Epithelial cell of proximal tubule (primary cell): ENCODE measurements around the gene CD2BP2. TPM values are rescaled to one million over a fixed set of nuclear protein-coding genes. Genes with fewer than 3 reads are reported as not detected.

ENCODE experiments used
- DNase-seq: peaks from one replicate; pipeline ENCODE4 v3.0.0-alpha.2; 2011; ENCODE audit warnings: low read depth
- H3K4me3 ChIP-seq: 2 replicates; pipeline ENCODE4 v1.5.1; 2011; ENCODE audit warnings: low read depth, mild to moderate bottlenecking, low read length
- CTCF ChIP-seq: conservative IDR thresholded peaks from 2 replicates; pipeline ENCODE4 v1.5.1; 2012; ENCODE audit warnings: low read depth, mild to moderate bottlenecking, low read length
- total RNA-seq: library from RNA; depleted of rRNA; stranded (reverse); fragments of >200 nt; gene quantifications from 2 replicates; pipeline ENCODE4 v1.2.3, GENCODE V29; 2015

The CD2BP2 gene
- total RNA-seq = 68.9 and 75.2 TPM in 2 replicates

GRCh38 chr16:30355144-30355953 is at the start of gene CD2BP2:
TSS of gene CD2BP2 (minus strand) at chr16:30355308. CDS start at chr16:30354681, 627 bp downstream.
- peak; percentile 21 for TF ChIP-seq CTCF
- H3K4me3 ChIP-seq = peak within 1 kb of the TSS; percentile 85

GRCh38 chr16:30401768-30402425 is 46.8 kb upstream of the CD2BP2 start:
- no peak for DNase-seq
- no peak for TF ChIP-seq CTCF
- no peak overlapping the region for H3K4me3 ChIP-seq

More at GRCh38 chr16:30355144-30355953, at the start of gene CD2BP2:
- peak; percentile 97 for DNase-seq

GRCh38 chr16:30399435-30400186 is 44.5 kb upstream of the CD2BP2 start:
- TF ChIP-seq CTCF = no peak
- DNase-seq = no peak
- H3K4me3 ChIP-seq = peak overlapping the region; percentile 69

- TF ChIP-seq CTCF = no peak
- no peak for DNase-seq
- H3K4me3 ChIP-seq = no peak overlapping the region
These were observed 43.7 kb upstream of the CD2BP2 start for GRCh38 chr16:30398661-30399434.

GRCh38 chr16:30397776-30398660 is 42.9 kb upstream of the CD2BP2 start:
- TF ChIP-seq CTCF = no peak
- H3K4me3 ChIP-seq = no peak overlapping the region
- no peak for DNase-seq
